ENCODE measurements around the gene TSPAN5.

Gene TSPAN5

GRCh38 chr4:98584265-98584664, 74.1 kb downstream of the TSPAN5 start:
- Histone ChIP-seq H3K27me3 (ENCODE audit: low read length) (no peaks in the 10 kb centered on the region), H3K9ac (ENCODE audit: low read length) (no peak overlapping the region), H3K9me2 (replicated peaks; ENCODE audit: insufficient read depth, low read length) (no peaks in the 10 kb centered on the region), H3K36me3 (ENCODE audit: low read length) (no peaks in the 10 kb centered on the region), H3K79me2 (ENCODE audit: insufficient read depth, low read length) (no peaks in the 10 kb centered on the region), H3F3A (ENCODE audit: insufficient read depth) (no peaks in the 10 kb centered on the region), H2AFZ (ENCODE audit: low read depth, low read length, severe bottlenecking) (no peak overlapping the region), H3K4me2 (ENCODE audit: low read depth, low read length, poor library complexity, severe bottlenecking) (no peak overlapping the region), H4K20me1 (ENCODE audit: low read depth, low read length) (no peaks in the 10 kb centered on the region), H3K4me3 (ENCODE audit: insufficient read depth, low read length, poor library complexity, severe bottlenecking) (no peak overlapping the region), H3K9me3 (ENCODE audit: insufficient read depth, low read length) (no peaks in the 10 kb centered on the region), H3K27ac (ENCODE audit: low read depth, low read length) (no peak overlapping the region)
- TF ChIP-seq EZH2phosphoT487 (conservative IDR thresholded peaks at IDR 0.05; ENCODE audit: low read length), result no peak

- no peak overlapping the region for H3K4me2 ChIP-seq (ENCODE audit: low read depth, low read length, poor library complexity, severe bottlenecking)
- H3K9ac ChIP-seq (ENCODE audit: low read length), result no peak overlapping the region
- no peaks in the 10 kb centered on the region for H3K27me3 ChIP-seq (ENCODE audit: low read length)
- H3K9me3 ChIP-seq (ENCODE audit: insufficient read depth, low read length), result no peaks in the 10 kb centered on the region
- H3F3A ChIP-seq (ENCODE audit: insufficient read depth), result no peaks in the 10 kb centered on the region
- H3K4me3 ChIP-seq (ENCODE audit: insufficient read depth, low read length, poor library complexity, severe bottlenecking), result no peak overlapping the region
- no peak overlapping the region for H3K27ac ChIP-seq (ENCODE audit: low read depth, low read length)
- no peaks in the 10 kb centered on the region for H3K36me3 ChIP-seq (ENCODE audit: low read length)
- H3K79me2 ChIP-seq (ENCODE audit: insufficient read depth, low read length), result no peaks in the 10 kb centered on the region
- no peaks in the 10 kb centered on the region for H4K20me1 ChIP-seq (ENCODE audit: low read depth, low read length)
- no peaks in the 10 kb centered on the region for H3K9me2 ChIP-seq (replicated peaks; ENCODE audit: insufficient read depth, low read length)
- no peak for TF ChIP-seq CTCF (IDR thresholded peaks at IDR 0.05; ENCODE audit: insufficient read depth, low read length, poor library complexity, severe bottlenecking)
- TF ChIP-seq EZH2phosphoT487 (conservative IDR thresholded peaks at IDR 0.05; ENCODE audit: low read length), result no peak
- H2AFZ ChIP-seq (ENCODE audit: low read depth, low read length, severe bottlenecking), result no peak overlapping the region
Measured at GRCh38 chr4:98583265-98583664, 75.1 kb downstream of the TSPAN5 start.

- no peak overlapping the region for H3K27ac ChIP-seq (ENCODE audit: low read depth, low read length)
- H3K4me2 ChIP-seq (ENCODE audit: low read depth, low read length, poor library complexity, severe bottlenecking), result no peak overlapping the region
- H4K20me1 ChIP-seq (ENCODE audit: low read depth, low read length), result no peaks in the 10 kb centered on the region
- H3K9me2 ChIP-seq (replicated peaks; ENCODE audit: insufficient read depth, low read length), result no peaks in the 10 kb centered on the region
- H3K79me2 ChIP-seq (ENCODE audit: insufficient read depth, low read length), result no peaks in the 10 kb centered on the region
- H3K27me3 ChIP-seq (ENCODE audit: low read length), result no peaks in the 10 kb centered on the region
- no peak for TF ChIP-seq CTCF (IDR thresholded peaks at IDR 0.05; ENCODE audit: insufficient read depth, low read length, poor library complexity, severe bottlenecking)
- TF ChIP-seq EZH2phosphoT487 (conservative IDR thresholded peaks at IDR 0.05; ENCODE audit: low read length), result no peak
- H3K9ac ChIP-seq (ENCODE audit: low read length), result no peak overlapping the region
- no peaks in the 10 kb centered on the region for H3K9me3 ChIP-seq (ENCODE audit: insufficient read depth, low read length)
- H3K4me3 ChIP-seq (ENCODE audit: insufficient read depth, low read length, poor library complexity, severe bottlenecking), result no peak overlapping the region
- no peak overlapping the region for H2AFZ ChIP-seq (ENCODE audit: low read depth, low read length, severe bottlenecking)
- no peaks in the 10 kb centered on the region for H3F3A ChIP-seq (ENCODE audit: insufficient read depth)
- H3K36me3 ChIP-seq (ENCODE audit: low read length), result no peaks in the 10 kb centered on the region
Measured at GRCh38 chr4:98581126-98581525, 77.3 kb downstream of the TSPAN5 start.

- Histone ChIP-seq H3F3A (ENCODE audit: insufficient read depth) (no peaks in the 10 kb centered on the region), H3K4me2 (ENCODE audit: low read depth, low read length, poor library complexity, severe bottlenecking) (no peak overlapping the region), H3K27me3 (ENCODE audit: low read length) (no peaks in the 10 kb centered on the region), H2AFZ (ENCODE audit: low read depth, low read length, severe bottlenecking) (no peak overlapping the region), H3K9ac (ENCODE audit: low read length) (no peak overlapping the region), H3K4me3 (ENCODE audit: insufficient read depth, low read length, poor library complexity, severe bottlenecking) (no peak overlapping the region), H3K36me3 (ENCODE audit: low read length) (no peaks in the 10 kb centered on the region), H3K27ac (ENCODE audit: low read depth, low read length) (no peak overlapping the region), H3K9me2 (replicated peaks; ENCODE audit: insufficient read depth, low read length) (no peaks in the 10 kb centered on the region), H3K79me2 (ENCODE audit: insufficient read depth, low read length) (no peaks in the 10 kb centered on the region), H4K20me1 (ENCODE audit: low read depth, low read length) (no peaks in the 10 kb centered on the region), H3K9me3 (ENCODE audit: insufficient read depth, low read length) (no peaks in the 10 kb centered on the region)
- no peak for TF ChIP-seq CTCF (IDR thresholded peaks at IDR 0.05; ENCODE audit: insufficient read depth, low read length, poor library complexity, severe bottlenecking)
- TF ChIP-seq EZH2phosphoT487 (conservative IDR thresholded peaks at IDR 0.05; ENCODE audit: low read length), result no peak
Measured at GRCh38 chr4:98577956-98578355, 80.5 kb downstream of the TSPAN5 start.

All from SU-DHL-6 (cell line).